AG08396 (cell line): ENCODE results near the gene HASPIN.

Source experiments
- DNase-seq: peaks from one replicate; pipeline ENCODE4 v3.0.0; 2012; ENCODE audit warnings: low spot score, mixed read lengths

The HASPIN gene

DNA sequence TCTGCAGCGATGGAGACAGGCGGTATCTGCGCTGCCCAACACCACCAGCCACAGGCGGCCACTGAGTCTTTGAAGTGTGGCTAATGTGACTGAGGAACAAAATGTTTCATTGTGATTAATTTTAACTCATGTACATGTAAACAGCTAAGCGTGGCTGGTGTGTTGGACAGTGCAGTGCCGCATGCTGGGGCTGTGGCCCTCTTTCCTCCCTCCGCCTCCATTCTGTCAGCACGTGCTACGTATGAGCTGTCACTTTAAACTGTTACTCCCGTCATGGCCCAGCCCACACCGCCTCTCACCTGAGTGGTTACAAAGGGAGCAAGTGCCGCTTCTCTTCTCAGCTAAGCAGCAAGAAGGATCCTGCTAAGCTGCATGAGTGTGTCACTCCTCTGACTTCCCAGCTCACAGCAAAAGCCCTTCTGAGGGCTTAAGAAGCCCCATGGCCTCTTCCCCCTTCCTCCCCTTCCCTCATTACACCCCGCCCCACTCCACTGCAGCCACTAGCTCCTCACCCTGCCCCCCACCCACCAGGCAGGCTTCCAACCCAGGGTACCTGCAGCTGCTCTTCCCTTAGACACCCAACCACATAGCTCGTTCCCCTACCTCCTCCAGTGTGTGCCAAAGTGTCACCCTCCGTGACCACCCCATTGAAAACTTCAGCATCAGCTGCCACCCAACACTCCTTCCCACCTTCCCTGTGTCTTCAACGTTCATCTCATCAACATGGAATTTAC is 15.0 kb downstream of the HASPIN start:
- no peak for DNase-seq

DNA sequence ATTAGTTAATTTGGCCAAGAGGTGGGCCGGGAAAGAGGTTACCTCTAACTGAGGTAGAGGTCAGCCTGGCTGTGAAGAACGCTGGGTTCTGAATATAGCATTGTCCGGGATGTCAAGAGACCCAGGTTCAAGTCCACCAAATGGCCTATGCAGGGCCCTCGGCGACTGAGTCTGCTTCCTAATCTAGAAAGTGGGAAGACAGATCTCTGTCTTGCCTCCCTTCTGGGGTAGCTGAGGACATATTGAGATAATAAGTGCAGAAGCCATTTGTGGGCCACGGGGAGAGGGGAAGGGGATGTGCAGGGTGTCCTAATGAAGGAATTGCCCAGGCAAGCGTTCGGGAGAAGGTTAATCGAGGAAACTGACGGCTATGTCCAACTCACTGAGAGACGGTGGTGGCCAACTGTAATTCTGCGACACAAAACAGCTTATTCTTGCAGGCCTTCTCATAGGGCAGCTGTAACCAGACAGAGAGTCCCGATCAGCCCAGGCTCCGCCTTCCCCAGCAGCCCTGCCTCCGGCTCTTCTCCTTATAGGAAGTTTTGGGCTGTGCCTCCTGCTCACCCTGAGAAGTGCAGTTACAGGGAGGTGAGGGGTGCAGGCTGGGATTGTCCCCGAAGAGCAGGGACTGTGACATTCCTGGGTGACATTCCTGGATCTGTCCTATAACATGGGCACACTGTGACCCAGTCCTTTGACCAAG is 15.9 kb downstream of the HASPIN start:
- no peak for DNase-seq

DNA sequence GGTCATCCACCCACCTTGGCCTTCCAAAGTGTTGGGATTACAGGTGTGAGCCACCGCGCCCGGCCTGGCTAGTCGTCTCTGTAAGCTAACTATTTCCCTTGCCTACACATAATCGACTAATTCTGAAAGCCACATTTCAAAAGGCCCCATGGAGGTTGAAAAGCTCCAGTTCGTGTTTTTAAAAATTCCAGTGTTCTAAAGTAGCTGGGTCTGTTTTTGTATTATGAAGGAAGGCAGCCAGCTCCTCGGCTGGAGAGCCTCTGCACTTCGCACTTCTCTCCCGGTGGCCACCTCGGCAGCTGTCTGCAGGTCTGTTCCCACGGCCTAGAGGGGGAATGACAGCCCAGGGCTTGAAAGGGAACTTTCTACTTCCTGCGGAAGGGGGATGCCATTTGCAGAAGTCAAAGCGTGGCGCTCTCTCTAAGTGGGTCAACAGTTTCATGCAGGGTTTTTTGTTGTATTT is 16.9 kb downstream of the HASPIN start:
- no peak for DNase-seq

DNA sequence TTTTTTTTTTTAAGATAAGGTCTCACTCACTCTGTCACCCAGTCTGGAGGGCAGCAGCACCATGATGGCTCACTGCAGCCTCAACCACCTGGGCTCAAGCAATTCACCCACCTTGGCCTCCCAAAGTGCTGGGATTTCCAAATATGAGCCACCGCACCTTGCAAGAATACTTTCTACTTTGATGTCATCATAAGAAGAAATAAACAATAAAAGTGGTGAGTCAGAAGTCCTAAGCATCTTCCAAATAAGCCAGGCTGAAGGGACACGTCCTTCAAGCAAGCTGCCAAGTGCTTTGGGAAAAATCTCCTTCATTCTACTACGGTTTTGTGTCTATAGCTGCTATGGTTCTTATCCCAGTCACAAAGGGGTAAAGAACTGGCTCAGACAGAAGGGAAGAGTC is 20.3 kb downstream of the HASPIN start:
- DNase-seq, result no peak

DNA sequence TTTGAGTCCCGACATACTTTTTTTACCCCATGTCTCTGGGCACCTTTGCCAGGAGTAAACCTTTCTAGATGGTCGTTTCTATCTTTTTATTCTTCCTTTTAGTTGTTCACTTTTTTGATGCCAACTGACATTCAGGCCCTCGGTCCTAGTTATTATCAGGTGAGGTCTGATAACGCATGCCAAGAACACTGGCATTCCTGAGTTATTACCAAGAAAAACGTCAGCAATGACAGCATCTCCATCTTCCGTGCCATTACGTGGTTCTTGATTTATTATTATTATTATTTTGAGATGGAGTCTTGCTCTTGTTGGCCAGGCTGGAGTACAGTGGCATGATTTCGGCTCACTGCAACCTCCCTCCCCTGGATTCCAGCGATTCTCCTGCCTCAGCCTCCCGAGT is 21.4 kb downstream of the HASPIN start:
- DNase-seq, result no peak

DNA sequence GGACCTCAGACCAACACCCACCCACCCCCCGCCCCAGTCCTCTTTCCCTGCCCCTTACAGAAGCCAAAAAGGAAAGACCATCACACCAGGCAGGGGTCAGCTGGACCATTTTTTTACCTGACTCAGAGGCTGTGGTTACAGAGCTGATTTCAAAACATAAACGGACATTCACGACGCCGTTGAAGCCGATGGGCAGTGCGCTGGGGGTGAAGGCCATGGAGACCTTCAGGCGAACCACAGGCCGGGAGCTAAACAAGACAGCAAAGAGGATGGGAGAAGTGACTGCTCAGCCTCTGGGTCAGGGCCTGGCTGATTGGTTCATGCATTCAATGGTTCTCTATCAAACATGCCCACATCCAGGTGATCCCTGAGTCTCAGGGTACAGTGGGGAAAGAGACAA is 24.1 kb downstream of the HASPIN start:
- DNase-seq, result no peak

DNA sequence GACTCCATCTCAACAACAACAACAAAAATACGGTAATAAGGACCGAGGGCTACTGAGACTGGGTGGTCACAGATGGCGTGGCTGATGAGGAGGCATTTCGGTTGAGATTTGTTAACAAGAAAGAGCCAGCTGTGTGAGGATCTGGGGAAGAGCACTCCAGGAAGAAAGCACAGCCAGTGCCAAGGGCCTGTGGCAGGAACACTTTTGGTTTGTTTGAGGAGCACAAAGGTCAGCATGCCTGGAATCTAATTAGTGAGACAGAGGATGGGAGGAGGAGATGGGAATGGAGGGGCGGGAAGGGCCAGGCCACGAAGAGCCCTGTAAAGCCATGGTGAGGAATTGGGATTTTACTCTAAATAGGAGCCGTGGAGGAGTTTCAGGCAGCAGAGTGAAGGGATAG is 24.9 kb downstream of the HASPIN start:
- no peak for DNase-seq

DNA sequence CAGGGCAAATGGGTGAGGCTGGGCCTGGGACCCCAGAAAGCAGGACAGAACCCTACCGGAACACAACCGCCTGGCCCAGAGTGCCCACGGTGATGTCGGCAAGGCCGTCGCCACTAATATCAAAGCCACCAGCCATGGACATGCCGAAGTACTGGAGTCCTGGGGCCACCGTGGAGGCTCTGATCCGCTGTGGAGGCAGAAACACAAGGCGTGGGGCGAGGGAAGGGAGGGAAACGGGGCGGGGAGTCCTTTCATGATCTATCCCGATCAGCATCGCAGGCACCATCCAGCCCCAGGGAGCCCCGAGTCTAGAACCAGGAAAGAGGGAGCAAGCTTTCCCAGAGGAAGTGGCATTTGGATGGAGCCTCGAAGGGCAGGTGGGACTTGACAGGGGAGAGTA is 26.6 kb downstream of the HASPIN start:
- DNase-seq, result no peak

DNA sequence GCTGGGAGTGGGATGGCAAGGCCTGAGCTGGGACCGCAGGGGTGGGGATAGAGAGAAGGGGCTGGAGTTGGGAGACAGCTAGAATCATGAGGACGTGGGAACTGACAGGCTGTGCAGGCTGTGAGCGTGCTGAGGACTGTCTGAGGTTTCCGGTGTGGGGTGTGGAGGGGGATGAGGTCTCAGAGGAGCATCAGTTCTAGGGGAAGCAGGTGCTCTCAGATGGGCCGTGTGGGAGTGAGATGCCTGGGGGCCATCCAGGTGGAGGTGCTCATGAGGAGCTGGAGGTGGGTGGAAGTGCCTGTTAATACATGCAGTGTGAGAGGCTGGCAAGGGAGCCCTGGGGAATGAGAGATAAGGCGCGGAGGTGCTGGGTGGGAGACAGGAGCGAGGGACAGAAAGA is 27.2 kb downstream of the HASPIN start:
- DNase-seq, result no peak

DNA sequence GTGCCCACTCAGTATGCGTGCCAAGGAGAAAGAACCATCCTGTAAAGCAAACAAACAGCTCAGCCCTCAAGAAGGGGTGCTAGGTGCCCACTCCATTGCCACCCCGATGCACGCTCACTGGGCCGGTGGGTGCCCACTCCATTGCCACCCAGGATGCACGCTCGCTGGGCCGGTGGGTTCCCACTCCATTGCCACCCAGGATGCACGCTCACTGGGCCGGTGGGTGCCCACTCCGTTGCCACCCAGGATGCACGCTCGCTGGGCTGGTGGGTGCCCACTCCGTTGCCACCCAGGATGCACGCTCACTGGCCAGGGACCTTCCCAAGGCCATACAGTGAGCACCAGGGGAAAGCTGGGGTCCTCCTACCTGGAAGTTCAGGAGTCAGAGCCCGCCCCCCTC is 28.1 kb downstream of the HASPIN start:
- no peak for DNase-seq

DNA sequence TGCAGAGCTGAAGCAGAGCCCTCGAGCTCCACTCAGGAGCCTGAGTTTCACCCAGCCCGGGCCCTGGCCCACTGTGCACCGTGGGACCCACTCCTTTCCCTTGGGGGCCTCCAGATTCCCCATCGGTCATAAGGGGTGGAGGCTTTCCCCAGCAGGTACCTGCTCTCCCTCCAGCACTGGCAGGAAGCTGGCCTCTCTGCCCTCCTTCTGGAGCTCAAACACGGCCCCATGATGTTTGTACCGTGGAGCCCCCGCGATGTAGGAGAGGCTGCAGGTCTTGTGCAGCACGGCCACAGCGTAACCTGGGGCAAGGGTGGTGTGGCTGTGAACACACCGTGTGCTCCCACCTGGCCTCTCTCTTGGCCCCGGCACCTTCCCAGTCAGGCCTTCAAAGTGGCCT is 29.9 kb downstream of the HASPIN start:
- DNase-seq, result no peak

DNA sequence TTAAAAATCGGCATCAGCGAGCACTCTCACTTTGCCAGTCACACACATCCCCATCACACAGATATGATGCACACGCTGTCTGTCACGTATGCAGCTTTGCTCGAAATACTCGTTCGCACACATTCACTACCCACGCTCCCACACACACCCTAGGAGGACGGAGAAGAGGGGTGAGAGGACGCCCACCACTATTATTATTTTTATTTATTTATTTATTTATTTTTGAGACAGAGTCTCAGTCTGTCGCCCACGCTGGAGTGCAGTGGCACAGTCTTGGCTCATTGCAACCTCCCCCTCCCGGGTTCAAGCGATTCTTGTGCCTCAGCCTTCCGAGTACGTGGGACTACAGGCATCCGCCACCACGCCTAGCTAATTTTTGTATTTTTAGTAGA is 30.4 kb downstream of the HASPIN start:
- no peak for DNase-seq

DNA sequence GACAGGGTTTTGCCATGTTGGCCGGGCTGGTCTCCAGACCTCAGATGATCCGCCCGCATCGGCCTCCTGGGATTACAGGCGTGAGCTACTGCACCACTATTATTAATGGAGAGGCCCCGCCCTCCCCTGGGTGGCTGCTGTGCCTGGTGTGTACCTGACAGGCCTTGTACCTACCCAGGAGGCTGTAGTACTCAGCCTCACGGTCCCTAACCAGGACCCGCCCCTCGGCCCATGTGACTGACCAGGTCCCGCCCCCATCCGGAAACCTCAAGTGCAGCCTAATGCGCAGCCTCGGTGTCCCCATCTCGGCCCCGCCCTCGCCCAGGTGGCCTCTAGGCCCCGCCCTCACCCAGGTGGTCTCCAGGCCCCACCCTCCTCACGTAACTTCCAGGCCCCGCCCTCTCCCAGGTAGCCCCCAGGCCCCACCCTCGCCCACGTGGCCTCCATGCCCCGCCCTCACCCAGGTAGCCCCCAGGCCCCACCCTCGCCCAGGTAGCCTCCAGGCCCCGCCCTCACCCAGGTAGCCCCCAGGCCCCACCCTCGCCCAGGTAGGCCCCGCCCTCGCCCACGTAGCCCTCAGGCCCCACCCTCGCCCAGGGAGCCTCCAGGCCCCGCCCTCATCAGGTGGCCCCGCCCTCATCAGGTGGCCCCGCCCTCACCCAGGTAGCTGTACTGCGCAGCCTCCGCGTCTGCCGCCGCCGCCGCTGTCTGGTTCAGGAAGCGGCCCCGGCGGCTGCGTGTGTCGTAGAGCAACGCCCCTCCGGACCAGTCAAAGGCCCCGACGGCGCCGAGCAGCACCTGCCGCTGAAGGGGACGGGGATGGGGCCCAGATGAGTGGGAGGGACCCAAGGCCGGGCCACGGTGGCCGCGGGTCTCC is 31.0 kb downstream of the HASPIN start:
- DNase-seq, result no peak

DNA sequence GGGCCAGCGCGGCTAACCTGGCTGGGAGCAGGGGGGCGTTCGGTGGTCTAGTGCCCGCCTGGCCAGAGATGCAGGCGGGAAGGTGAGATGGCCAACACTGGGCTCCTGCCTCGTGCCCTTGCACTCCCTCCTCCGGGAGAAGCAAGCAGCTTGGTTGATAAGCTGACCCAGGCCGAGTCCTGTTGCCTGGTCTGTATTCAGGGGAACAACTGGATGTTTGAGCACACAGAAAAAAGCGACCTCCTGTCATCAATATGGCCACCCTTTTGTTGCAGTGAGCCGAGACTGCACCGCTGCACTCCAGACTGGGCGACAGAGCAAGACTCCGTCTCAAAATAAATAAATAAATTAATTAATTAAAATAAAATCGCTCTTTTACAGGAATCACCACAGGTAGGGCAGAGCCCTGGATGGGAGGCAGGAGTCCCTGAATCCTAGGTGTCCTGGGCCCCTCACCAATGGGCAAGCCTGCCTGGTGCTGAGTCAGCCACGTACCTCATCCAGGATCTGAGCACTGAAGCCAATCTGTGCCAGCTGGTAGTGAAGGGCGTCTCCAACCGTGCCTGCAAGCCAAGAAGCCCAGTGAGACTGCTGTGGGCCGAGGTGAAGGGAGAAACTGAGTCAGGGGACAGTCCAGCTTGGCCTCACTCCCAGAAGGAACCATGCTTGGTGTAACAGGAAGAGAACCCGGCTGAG is 31.8 kb downstream of the HASPIN start:
- DNase-seq, result no peak

DNA sequence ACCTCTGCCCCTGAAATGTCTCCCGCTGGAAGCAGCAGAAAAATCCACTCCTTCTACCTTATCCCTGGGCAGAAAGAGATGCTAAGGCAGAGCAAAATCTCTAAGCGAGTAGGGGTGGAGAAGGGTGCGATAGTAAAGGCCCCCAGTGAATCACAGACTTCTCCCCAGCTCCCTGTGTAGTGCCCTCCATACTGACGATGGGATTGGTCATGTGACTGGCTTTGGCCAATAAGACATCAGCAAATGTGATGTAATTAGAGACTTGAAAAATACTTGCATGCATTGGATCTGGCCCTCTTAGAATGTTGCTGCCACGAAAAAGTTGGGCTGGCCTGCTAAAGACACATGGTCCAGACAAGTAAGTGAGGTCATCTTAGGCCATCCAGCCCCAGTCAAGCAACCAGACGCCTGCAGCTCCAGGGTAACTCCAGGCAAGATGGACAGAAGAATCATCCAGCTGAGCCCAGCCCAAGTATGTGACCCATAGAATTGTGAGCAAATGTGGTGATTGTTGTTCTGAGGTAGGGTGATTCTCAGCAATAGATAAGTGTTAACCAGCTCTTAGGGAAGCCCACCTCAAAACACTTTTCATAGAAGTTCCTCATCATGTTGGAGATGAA is 36.0 kb downstream of the HASPIN start:
- no peak for DNase-seq

DNA sequence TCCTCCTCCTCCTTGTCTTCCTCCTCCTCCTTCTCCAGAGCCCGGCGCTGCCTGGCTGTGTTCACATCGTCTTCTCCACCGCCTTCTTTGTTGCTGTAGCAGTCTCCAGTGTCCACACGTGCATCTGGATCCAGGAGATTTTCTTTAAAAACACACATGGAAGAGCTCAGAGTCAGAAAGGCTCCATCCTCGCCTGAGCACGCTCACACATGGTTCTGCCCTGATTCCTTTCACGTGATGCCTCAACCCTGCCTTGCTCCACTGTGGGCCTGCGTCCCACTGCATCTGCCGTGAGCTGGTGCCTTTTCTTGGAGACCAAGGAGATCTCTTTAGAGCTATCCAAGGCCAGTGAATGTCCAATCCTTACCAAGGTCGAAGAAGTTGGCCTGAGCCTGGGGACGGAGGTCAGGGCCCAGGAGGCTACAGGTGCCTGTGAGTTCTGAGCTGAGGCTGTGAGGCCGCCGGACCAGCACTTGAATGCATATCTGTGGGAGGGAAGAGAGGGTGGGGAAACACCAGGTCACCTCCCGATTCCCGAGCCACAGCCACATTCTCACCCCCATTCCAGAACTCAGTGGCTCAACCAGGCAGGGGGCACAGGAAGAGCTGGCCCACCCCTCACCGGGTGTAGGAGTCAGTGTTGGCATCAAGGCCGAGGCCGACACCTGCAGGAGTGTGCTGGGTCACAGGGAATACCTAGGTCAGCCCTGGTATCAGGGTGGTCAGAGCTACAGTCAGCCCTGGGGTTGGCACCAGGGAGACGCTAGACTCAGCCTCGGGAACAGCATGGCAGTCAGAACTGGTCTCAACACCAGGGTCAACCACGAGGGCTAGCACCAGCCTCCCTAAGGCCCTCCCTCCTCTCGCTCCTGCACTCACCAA is 37.6 kb downstream of the HASPIN start:
- no peak for DNase-seq

DNA sequence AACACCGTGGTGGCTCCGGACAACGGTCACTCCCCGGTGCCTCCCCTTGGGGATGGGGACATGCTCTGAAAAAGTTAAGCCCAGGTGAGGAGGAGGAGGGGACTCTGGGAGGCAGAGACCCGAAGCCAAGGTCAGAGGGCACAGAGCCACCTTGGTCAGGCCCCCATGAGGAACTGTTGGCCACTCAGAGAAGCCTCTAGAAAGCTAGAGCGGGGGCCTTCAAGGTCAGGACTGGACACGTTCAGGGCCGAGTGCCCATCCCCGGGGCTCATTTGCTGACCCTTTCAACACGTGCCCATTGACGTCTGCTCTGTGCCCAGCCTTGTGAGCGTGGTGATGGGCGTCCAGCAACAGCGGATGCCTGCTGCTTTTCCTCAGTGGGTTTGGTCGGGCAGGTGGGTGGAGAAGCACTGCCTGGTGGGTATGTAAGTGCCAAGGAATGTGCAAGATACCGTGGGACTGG is 38.2 kb downstream of the HASPIN start:
- no peak for DNase-seq

DNA sequence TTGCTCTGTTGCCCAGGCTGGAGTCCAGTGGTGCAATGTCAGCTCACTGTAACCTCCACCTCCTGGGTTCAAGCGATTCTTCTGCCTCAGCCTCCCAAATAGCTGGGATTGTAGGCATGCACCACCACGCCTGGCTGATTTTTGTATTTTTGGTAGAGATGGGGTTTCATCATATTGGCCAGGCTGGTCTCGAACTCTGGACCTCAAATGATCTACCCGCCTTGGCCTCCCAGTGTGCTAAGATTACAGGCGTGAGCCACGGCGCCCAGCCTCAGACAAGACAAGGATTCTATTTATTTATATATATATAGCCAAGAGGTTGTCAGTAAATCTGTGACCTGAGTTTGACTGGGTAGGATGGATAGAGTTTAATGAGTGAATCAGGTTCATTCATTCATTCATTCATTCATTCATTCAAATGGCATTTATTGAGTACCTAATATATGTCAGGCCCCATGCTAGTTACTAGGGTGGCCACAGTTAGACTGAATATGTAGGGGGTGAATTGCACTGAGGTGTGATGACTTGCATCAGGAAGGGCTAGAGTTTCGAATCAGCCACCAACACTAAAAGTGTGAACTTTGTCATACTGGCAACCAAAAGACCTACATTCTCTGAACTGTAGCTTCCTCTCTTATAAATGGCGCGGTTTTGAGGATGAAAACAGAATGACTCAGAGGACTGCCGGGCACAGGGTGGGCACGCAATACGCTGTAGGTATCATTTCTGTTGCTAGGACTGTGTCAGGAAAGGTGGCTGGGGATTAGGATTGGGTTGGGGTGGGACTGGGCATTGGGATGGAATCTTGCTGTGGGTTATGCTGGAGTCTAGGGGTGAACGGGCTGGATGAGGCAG is 39.4 kb downstream of the HASPIN start:
- DNase-seq, result no peak

DNA sequence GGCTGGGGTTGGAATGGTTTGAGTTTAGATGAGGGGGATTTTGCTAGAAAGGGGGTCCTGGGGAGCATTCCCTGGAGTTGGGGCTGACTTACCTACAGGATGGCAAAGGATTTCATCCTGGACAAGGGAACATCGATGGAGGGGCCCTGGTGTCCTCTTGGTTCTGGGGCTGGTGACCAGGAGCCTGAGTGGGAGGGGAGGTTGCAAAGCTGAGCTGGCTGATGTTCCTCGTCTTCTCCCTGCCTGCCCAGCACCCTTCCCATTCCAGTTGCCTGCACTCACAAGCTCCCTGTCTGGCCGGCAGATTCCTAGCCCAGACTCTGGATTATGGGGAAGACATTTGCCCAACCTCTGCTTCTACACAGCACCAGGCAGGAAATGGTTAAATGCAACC is 40.1 kb downstream of the HASPIN start:
- no peak for DNase-seq

DNA sequence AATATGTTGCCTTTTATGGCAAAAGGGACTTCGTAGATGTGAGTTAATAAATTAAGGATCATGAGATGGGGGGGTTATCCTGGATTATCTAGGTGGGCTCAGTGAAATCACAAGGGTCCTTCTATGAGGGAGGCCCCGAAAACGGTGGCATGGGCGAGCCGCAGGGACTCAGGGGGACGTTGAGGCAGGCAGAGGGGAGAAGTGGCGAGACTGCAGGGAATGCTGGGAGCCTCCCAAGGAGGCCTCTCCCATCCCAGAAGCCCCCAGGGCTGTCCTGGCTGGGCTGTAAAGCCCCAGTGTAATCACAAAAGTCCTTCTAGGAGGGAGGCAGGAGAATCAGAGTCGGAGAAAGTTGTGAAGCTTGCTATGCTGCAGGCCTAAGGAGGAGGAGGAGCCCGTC is 42.3 kb downstream of the HASPIN start:
- no peak for DNase-seq
